ENCODE measurements around the gene RCCD1. TPM values are rescaled to one million over a fixed set of nuclear protein-coding genes. Genes with fewer than 3 reads are reported as not detected.

Gene RCCD1
- total and polyA plus RNA-seq, 2 donors from 2014 or later: 11.6 TPM

- Histone ChIP-seq H3K9me3 (ENCODE audit: control insufficient read depth in 2 of 3, insufficient read depth in 1 of 3, low read length in 3 of 3) (no peaks in the 10 kb centered on the region), H3K4me3 (ENCODE audit: low read length in 3 of 3) (no peak overlapping the region), H3K9ac (ENCODE audit: low read length in 3 of 3) (no peak overlapping the region), H3K27me3 (ENCODE audit: control insufficient read depth, insufficient read depth, low read length) (no peaks in the 10 kb centered on the region), H3K36me3 (ENCODE audit: control insufficient read depth in 2 of 3, insufficient read depth in 3 of 3, low read length in 3 of 3) (peaks cover 2 to 70% (median 53%) of the 10 kb centered on the region in 3 donors), H3K27ac (ENCODE audit: low read depth in 2 of 2, low read length in 2 of 2) (no peak overlapping the region), H3K4me1 (ENCODE audit: control insufficient read depth in 2 of 3, insufficient read depth in 2 of 3, low read depth in 1 of 3, low read length in 3 of 3) (no peaks in the 10 kb centered on the region)
- DNase-seq (peak in 1 of 5 donors; percentile 64), FAIRE-seq (no peak)
- intact Hi-C loops (cut with DNase I): no loop called here
- no peak for TF ChIP-seq CTCF (IDR thresholded peaks at IDR 0.05; ENCODE audit: borderline replicate concordance, extremely low read depth, insufficient read depth)
These were observed 42.5 kb upstream of the RCCD1 start for GRCh38 chr15:90911906-90912769.

DNA sequence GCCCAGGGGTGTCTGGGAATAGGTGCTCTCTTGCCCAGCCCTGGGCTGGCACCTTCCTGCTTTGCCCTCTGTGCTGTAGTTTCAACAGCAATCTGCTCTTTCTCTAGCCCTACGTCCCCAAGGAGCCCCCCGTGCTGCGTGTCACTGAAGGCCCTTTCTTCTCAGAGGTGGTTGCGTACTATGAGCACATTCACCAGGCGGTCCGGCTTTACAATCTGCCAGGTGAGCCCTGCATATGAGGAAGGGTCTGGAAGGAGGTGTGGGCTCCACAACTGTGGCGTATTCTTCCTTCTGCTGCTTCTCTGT is 42.0 kb upstream of the RCCD1 start:
- peaks cover 2 to 68% (median 51%) of the 10 kb centered on the region in 3 donors for H3K36me3 ChIP-seq (ENCODE audit: control insufficient read depth in 2 of 3, insufficient read depth in 3 of 3, low read length in 3 of 3)
- H3K4me1 ChIP-seq (ENCODE audit: control insufficient read depth in 2 of 3, insufficient read depth in 2 of 3, low read depth in 1 of 3, low read length in 3 of 3): no peaks in the 10 kb centered on the region
- H3K9me3 ChIP-seq (ENCODE audit: control insufficient read depth in 2 of 3, insufficient read depth in 1 of 3, low read length in 3 of 3): no peaks in the 10 kb centered on the region
- no peaks in the 10 kb centered on the region for H3K27me3 ChIP-seq (ENCODE audit: control insufficient read depth, insufficient read depth, low read length)
- FAIRE-seq (no peak), DNase-seq (no peak)
- TF ChIP-seq CTCF (IDR thresholded peaks at IDR 0.05; ENCODE audit: borderline replicate concordance, extremely low read depth, insufficient read depth): no peak
- no peak overlapping the region for H3K4me3 ChIP-seq (ENCODE audit: low read length in 3 of 3)
- no peak overlapping the region for H3K9ac ChIP-seq (ENCODE audit: low read length in 3 of 3)
- intact Hi-C loops (cut with DNase I): no loop called here
- H3K27ac ChIP-seq (ENCODE audit: low read depth in 2 of 2, low read length in 2 of 2): no peak overlapping the region

DNA sequence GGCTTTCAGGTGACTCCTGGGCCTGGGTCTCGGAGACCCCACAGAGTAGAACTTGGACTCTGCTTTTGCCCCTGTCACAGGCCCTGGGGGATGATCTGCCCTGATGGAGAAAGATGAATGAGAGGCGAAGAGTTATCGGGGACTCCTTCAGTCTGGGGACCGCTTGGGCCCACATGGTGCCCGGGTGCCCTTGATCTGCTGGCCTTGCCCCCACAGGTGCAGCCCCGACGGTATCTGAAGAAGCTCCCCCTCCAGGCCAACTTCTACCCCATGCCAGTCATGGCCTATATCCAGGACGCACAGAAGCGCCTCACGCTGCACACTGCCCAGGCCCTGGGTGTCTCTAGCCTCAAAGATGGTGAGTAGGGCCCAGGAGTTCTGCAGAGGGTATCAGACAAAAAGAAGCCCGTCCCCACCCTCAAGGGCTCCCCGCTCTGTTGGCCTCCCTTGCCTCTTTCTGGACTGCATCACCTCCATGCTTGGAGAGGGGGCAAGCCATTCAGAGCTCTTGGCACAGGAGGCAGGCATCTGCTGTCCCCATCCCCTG is 41.2 kb upstream of the RCCD1 start:
- Histone ChIP-seq H3K36me3 (ENCODE audit: control insufficient read depth in 2 of 3, insufficient read depth in 3 of 3, low read length in 3 of 3) (peaks cover 2 to 68% (median 57%) of the 10 kb centered on the region in 3 donors), H3K4me1 (ENCODE audit: control insufficient read depth in 2 of 3, insufficient read depth in 2 of 3, low read depth in 1 of 3, low read length in 3 of 3) (no peaks in the 10 kb centered on the region), H3K4me3 (ENCODE audit: low read length in 3 of 3) (no peak overlapping the region), H3K27me3 (ENCODE audit: control insufficient read depth, insufficient read depth, low read length) (no peaks in the 10 kb centered on the region), H3K27ac (ENCODE audit: low read depth in 2 of 2, low read length in 2 of 2) (no peak overlapping the region), H3K9ac (ENCODE audit: low read length in 3 of 3) (no peak overlapping the region), H3K9me3 (ENCODE audit: control insufficient read depth in 2 of 3, insufficient read depth in 1 of 3, low read length in 3 of 3) (no peaks in the 10 kb centered on the region)
- intact Hi-C loops (cut with DNase I): no loop called here
- DNase-seq: peak in 1 of 5 donors; percentile 52
- no peak for TF ChIP-seq CTCF (IDR thresholded peaks at IDR 0.05; ENCODE audit: borderline replicate concordance, extremely low read depth, insufficient read depth)
- FAIRE-seq: no peak

Data from kidney (tissue), 14 donors.